Suppressor macrophage (primary cell): ENCODE measurements around the gene SLC44A2.
A peak's percentile ranks its signal among the peaks of the same experiment; 100 is the strongest.

Experiments used
- DNase-seq, 4 experiments: peaks; one replicate each; pipeline ENCODE4 v3.0.0-alpha.2; 2020 to 2022

The SLC44A2 gene

DNA sequence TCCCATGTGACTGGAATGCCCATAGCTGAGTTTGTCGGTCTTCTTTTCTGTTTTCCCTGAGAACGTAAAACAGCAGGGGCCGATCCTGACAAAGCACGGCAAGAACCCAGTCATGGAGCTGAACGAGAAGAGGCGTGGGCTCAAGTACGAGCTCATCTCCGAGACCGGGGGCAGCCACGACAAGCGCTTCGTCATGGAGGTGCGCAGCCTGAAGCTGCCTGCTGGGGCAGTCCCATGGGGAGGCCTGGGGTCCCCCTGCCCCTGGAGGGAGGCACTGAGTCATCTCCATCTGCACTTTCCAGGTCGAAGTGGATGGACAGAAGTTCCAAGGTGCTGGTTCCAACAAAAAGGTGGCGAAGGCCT is 57.7 kb downstream of the SLC44A2 start:
- no peak for DNase-seq

- DNase-seq: no peak
Observed at GRCh38 chr19:10683582-10683981, 58.2 kb downstream of the SLC44A2 start.

DNA sequence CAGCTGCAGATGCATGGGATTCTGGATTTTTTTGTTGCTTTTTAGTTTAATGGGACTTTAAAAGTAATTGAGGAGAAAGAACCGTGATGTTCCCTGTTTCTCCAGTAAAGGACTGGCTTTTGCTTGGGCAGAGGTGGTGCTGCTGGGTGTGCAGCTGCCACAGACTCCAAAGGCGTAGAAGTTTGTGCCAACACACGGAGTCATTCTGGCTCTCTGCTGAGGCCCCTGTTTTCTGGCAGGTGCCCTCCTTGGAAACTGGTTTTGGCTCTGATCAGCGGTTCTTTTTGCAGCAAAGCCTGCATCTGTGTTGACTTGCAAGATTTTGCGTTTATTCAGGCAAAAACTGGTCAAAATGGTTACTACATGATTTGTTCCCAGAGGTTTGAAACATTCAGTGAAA is 59.9 kb downstream of the SLC44A2 start:
- DNase-seq: no peak

- no peak for DNase-seq
Observed at GRCh38 chr19:10686193-10686592, 60.8 kb downstream of the SLC44A2 start.

- no peak for DNase-seq
Observed at GRCh38 chr19:10686661-10687517, 61.5 kb downstream of the SLC44A2 start.

- no peak for DNase-seq
Observed at GRCh38 chr19:10687518-10688288, 62.4 kb downstream of the SLC44A2 start.

DNA sequence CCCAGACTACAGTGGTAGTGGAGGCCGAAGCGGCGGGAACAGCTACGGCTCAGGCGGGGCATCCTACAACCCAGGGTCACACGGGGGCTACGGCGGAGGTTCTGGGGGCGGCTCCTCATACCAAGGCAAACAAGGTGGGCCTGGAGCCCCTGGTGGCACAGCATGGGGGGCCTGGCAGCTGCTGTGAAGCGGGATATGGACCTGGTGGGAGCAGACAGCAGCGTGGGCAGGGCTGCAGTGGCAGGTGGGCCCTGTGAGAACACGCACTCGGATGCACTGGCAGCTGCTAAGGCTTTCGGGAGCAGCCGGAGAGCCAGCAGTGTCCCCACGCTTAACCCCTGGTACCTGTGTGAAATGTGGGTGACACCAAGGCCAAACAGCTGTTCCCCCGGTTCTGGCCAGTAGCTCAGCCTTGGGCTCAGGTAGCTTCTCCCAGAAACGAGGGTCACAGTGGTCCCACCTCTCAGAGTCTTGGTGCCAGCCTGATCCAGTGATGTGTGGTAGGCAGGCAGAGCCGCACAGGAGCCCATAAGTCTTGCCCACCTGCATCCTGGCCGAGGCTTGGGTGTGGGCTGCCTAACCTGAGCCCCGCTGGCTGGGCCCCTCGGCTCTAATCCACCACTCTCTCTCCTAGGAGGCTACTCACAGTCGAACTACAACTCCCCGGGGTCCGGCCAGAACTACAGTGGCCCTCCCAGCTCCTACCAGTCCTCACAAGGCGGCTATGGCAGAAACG is 63.4 kb downstream of the SLC44A2 start:
- no peak for DNase-seq

GRCh38 chr19:10690341-10690781 is 65.0 kb downstream of the SLC44A2 start:
- peak in 2 of 4 experiments; percentile 11 to 14 for DNase-seq

DNA sequence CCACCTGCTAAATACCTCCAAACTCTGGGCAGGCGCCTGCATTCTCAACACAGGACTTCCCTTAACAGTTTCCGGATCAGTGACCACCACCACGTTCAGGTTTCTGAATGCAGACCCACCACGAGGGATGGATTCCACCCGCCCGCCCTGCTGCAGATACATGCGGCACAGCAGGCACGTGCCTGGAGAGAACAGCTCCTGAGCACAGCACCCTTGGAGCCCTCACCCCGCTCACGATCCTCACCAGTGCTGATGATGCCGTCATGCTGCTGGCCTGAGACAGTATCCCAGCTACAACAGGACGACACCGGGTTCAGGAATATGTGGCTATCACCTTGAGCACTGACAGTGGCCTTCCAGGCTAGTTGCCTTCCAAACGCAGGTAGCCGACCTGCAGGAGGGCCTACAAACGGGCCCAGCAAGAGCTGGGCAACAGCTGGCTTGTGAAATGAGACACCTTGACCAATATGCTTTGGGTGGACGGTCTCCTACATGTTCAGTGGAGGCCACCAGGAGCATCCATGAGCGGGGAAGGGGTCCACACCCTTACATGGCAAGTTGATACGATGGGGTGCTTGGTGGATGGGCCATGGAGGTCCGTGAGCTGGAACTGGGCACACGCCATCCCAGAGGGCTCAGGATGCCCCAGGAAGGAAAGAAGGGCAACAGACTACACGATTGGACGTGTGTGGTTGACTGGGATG is 66.0 kb downstream of the SLC44A2 start:
- no peak for DNase-seq

- no peak for DNase-seq
Observed at GRCh38 chr19:10691883-10692282, 66.5 kb downstream of the SLC44A2 start.

DNA sequence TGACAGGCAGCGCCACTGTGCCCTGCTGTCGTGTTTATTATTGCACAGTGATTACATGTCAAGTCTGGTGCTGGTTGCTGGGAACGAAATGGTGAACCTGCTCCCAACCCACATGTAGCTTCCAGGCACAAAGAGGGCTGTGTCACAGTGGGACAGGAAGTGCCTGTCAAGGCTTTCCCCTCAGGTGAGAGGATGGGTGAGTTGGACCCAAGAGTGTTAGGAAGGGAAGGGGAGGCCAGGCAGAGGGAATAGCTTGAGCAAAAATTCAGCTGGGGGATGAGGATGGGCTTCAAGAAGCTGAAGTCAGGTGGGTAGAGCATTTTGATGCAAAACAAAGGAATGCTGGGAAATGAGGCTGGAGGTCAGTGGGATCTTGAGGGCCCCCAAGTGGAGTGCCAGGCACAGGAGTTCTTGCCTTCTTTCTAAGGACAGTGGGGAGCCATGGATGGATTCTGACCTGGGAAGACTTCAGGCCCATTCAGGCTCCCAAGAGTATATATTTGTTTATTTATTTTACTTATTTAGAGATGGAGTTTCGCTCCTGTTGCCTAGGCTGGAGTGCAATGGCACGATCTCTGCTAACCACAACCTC is 67.4 kb downstream of the SLC44A2 start:
- DNase-seq: no peak
